Activated CD8-positive, alpha-beta T cell treated with anti-CD3 and anti-CD28 coated beads for 36 hours (primary cell): ENCODE measurements around the gene DUSP11. TPM values are rescaled to one million over a fixed set of nuclear protein-coding genes. Genes with fewer than 3 reads are reported as not detected.
A peak's percentile ranks its signal among the peaks of the same experiment; 100 is the strongest.
"Not testable (repeated sequence)": the region's sequence is repeated elsewhere in the genome, so short reads cannot be mapped to it uniquely, and the experiment has no call there.

Experiments used
- ATAC-seq: fragments of 200-7000 bp; cut with Tn5 transposase; one replicate; pipeline ENCODE4 v1.10.0; 2021; ENCODE audit warnings: mild to moderate bottlenecking, moderate library complexity
- CTCF ChIA-PET: fragments of 350-600 bp; sonication (Branson Sonifier 250); formaldehyde crosslinking; loops from one replicate; lab custom pipeline; 2021; ENCODE audit warnings: antibody characterized with exemption; lab: Charles Lee
- POLR2A ChIA-PET: fragments of 350-600 bp; sonication (Branson Sonifier 250); formaldehyde crosslinking; loops from one replicate; lab custom pipeline; 2021; ENCODE audit warnings: antibody characterized with exemption; lab: Charles Lee
- DNase-seq: peaks from one replicate; pipeline ENCODE4 v3.0.0-alpha.2; 2020
- H3K27ac Mint-ChIP-seq: one replicate; pipeline ENCODE4 v1.8.0; 2021; ENCODE audit warnings: mild to moderate bottlenecking, mixed read lengths
- H3K27me3 Mint-ChIP-seq: one replicate; pipeline ENCODE4 v1.8.0; 2021; ENCODE audit warnings: mixed read lengths
- H3K36me3 Mint-ChIP-seq: one replicate; pipeline ENCODE4 v1.8.0; 2021; ENCODE audit warnings: low read depth, mixed read lengths
- H3K4me1 Mint-ChIP-seq: one replicate; pipeline ENCODE4 v1.8.0; 2021; ENCODE audit warnings: low read depth, mixed read lengths
- H3K4me3 Mint-ChIP-seq: one replicate; pipeline ENCODE4 v1.8.0; 2021; ENCODE audit warnings: mild to moderate bottlenecking, moderate library complexity, mixed read lengths
- H3K9me3 Mint-ChIP-seq: one replicate; pipeline ENCODE4 v1.8.0; 2021; ENCODE audit warnings: mixed read lengths
- intact Hi-C: fragments of 100-400 bp; cut with micrococcal nuclease; formaldehyde crosslinking; loops from one replicate; pipeline ENCODE4 v1.10.0; 2022
- total RNA-seq, 2 experiments: library from RNA; stranded (reverse); gene quantifications; one replicate each; pipeline ENCODE4 v1.2.3, GENCODE V29; 2021
- TF ChIP-seq, protein P1 (sequence below): fragments of 200-600 bp; IDR thresholded peaks from one replicate; pipeline ENCODE4 v1.8.0; 2022; ENCODE audit warnings: antibody characterized with exemption, mild to moderate bottlenecking

The DUSP11 gene
- total RNA-seq, 2 experiments from 2014 or later = 24.8 to 25.4 TPM

- no peak overlapping the region for H3K27ac Mint-ChIP-seq
- ChIA-PET CTCF (no interaction called here), POLR2A (no interaction called here)
- no peak for ATAC-seq
- TF ChIP-seq, protein P1, sequence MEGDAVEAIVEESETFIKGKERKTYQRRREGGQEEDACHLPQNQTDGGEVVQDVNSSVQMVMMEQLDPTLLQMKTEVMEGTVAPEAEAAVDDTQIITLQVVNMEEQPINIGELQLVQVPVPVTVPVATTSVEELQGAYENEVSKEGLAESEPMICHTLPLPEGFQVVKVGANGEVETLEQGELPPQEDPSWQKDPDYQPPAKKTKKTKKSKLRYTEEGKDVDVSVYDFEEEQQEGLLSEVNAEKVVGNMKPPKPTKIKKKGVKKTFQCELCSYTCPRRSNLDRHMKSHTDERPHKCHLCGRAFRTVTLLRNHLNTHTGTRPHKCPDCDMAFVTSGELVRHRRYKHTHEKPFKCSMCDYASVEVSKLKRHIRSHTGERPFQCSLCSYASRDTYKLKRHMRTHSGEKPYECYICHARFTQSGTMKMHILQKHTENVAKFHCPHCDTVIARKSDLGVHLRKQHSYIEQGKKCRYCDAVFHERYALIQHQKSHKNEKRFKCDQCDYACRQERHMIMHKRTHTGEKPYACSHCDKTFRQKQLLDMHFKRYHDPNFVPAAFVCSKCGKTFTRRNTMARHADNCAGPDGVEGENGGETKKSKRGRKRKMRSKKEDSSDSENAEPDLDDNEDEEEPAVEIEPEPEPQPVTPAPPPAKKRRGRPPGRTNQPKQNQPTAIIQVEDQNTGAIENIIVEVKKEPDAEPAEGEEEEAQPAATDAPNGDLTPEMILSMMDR = no peak
- H3K27me3 Mint-ChIP-seq = no peaks in the 10 kb centered on the region
- intact Hi-C loops = no loop called here
- no peak for DNase-seq
- no peaks in the 10 kb centered on the region for H3K9me3 Mint-ChIP-seq
- no peak overlapping the region for H3K4me3 Mint-ChIP-seq
- no peaks in the 10 kb centered on the region for H3K4me1 Mint-ChIP-seq
- peaks cover 27% of the 10 kb centered on the region for H3K36me3 Mint-ChIP-seq
Measured at GRCh38 chr2:73728043-73728442, 51.9 kb downstream of the DUSP11 start.

DNA sequence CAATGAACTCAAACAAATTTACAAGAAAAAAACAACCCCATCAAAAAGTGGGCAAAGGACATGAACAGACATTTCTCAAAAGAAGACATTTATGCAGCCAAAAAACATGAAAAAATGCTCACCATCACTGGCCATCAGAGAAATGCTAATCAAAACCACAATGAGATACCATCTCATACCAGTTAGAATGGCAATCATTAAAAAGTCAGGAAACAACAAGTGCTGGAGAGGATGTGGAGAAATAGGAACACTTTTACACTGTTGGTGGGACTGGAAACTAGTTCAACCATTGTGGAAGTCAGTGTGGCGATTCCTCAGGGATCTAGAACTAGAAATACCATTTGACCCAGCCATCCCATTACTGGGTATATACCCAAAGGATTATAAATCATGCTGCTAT is 53.2 kb downstream of the DUSP11 start:
- ATAC-seq, DNase-seq, intact Hi-C loops, H3K27me3 Mint-ChIP-seq, POLR2A ChIA-PET, H3K9me3 Mint-ChIP-seq, H3K4me1 Mint-ChIP-seq, H3K4me3 Mint-ChIP-seq, CTCF ChIA-PET, H3K27ac Mint-ChIP-seq: not testable (repeated sequence)
- peaks cover 19% of the 10 kb centered on the region for H3K36me3 Mint-ChIP-seq

DNA sequence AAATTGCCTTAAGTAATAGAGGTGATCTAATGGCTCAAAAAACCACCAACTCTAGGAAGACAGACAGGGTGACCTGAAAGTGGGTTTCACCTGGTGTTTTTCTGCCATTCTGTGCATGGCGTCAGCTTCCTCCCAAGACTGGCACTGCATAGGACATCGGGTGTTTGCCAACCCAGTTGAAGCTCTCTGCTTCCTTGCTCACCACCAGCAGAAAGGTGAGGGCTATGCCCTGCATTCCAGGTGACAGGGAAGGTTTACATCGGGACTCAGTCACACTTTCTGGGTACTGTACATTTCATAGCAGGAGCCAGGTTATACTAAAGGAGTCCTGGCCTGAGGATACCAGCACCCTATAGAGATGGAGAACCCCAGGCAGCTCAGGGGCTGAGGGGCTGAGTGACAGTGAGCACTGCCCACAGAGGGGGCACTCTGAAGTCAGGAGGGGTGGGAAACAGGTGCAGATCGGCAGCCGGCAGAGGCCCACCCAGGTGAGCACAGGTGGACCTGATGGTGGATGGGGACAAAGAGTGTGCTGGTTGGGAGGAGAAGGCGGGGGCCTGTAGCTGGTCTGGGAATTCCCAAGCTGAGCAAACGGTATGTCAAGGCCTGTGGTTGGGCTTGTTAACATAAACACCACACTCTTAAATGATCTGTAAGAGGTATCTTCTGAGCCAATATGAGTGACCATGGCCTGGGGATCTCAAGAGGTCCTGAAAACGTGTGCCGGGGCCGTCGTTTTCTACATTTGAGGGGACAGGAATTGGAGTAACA is 60.9 kb downstream of the DUSP11 start:
- POLR2A ChIA-PET = no interaction called here
- TF ChIP-seq, protein P1 = no peak
- no peaks in the 10 kb centered on the region for H3K4me1 Mint-ChIP-seq
- H3K27me3 Mint-ChIP-seq = peaks cover 5% of the 10 kb centered on the region
- peaks cover 6% of the 10 kb centered on the region for H3K9me3 Mint-ChIP-seq
- no peaks in the 10 kb centered on the region for H3K36me3 Mint-ChIP-seq
- CTCF ChIA-PET = no interaction called here
- ATAC-seq (no peak), DNase-seq (no peak)
- no peak overlapping the region for H3K4me3 Mint-ChIP-seq
- no peak overlapping the region for H3K27ac Mint-ChIP-seq
- intact Hi-C loops = no loop called here

DNA sequence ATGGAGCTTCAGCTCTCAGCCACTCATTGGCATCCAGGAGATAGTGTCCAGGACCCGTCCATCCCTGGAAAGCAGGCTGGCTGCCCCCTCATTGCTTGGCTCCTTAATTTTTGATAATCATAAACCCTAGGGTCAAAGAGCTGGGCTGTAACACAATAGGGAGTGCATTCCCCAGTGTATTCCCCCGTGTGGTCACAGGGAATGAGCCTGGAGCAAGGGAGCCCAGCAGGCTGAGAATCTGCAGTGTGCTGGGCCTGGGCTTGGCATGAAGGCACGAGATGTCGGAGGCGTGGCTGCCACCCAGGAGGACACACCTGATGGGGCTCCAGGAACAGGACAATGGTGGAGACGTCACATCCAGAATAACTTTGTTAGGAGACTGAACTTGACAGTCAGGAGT is 61.5 kb downstream of the DUSP11 start:
- intact Hi-C loops = no loop called here
- CTCF ChIA-PET = no interaction called here
- peaks cover 10% of the 10 kb centered on the region for H3K9me3 Mint-ChIP-seq
- H3K27me3 Mint-ChIP-seq = peaks cover 9% of the 10 kb centered on the region
- POLR2A ChIA-PET = no interaction called here
- no peak overlapping the region for H3K4me3 Mint-ChIP-seq
- no peak overlapping the region for H3K27ac Mint-ChIP-seq
- DNase-seq (no peak), ATAC-seq (no peak)
- H3K36me3 Mint-ChIP-seq = no peaks in the 10 kb centered on the region
- TF ChIP-seq, protein P1 = no peak
- H3K4me1 Mint-ChIP-seq = no peaks in the 10 kb centered on the region

DNA sequence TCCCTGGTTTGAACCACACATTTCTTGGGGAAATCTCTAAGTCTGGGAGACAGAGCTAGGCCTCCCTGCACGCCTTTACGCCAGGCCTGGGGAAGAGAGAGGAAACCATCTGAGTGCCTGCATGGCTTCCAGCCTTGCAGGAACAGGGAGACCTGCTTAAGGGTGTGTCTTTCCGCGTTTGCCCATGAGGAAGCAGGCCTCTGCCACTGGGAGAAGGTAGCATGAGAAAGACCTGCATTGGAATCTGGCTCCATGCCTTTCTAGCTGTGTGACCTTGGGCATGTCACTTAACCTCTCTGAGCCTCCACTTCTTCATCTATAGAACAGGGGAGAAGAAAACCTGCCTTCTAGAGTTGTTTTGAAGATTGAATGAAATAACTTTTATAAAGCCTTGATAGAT is 62.2 kb downstream of the DUSP11 start:
- POLR2A ChIA-PET, intact Hi-C loops, ATAC-seq: not testable (repeated sequence)

GRCh38 chr2:73717251-73717606 is 62.7 kb downstream of the DUSP11 start:
- DNase-seq = no peak
- ChIA-PET CTCF (no interaction called here), POLR2A (no interaction called here)
- no peaks in the 10 kb centered on the region for H3K4me1 Mint-ChIP-seq
- H3K9me3 Mint-ChIP-seq = peaks cover 10% of the 10 kb centered on the region
- no peak overlapping the region for H3K27ac Mint-ChIP-seq
- H3K4me3 Mint-ChIP-seq = no peak overlapping the region
- peaks cover 9% of the 10 kb centered on the region for H3K27me3 Mint-ChIP-seq
- H3K36me3 Mint-ChIP-seq = no peaks in the 10 kb centered on the region
- intact Hi-C loops = no loop called here
- ATAC-seq = peak; percentile 37
- TF ChIP-seq, protein P1 = no peak

More for the DNA sequence above, 62.2 kb downstream of the DUSP11 start:
- DNase-seq, H3K4me3 Mint-ChIP-seq, H3K27me3 Mint-ChIP-seq, H3K27ac Mint-ChIP-seq, H3K4me1 Mint-ChIP-seq, CTCF ChIA-PET, H3K36me3 Mint-ChIP-seq: not testable (repeated sequence)
- peaks cover 10% of the 10 kb centered on the region for H3K9me3 Mint-ChIP-seq
